ENCODE measurements around the gene ZBTB8OS. TPM values are rescaled to one million over a fixed set of nuclear protein-coding genes. Genes with fewer than 3 reads are reported as not detected.
"Not testable (repeated sequence)": the region's sequence is repeated elsewhere in the genome, so short reads cannot be mapped to it uniquely, and the experiment has no call there.

ZBTB8OS gene
- total RNA-seq, 1 donor from 2014 or later, result 53.1 TPM

- no peak for DNase-seq (ENCODE audit: low read depth)
- no peak for TF ChIP-seq CTCF (conservative IDR thresholded peaks at IDR 0.05; ENCODE audit: low read depth, low read length)
Measured at GRCh38 chr1:32684167-32684811, 33.9 kb upstream of the ZBTB8OS start.

GRCh38 chr1:32683397-32683796, 33.0 kb upstream of the ZBTB8OS start:
- TF ChIP-seq CTCF (conservative IDR thresholded peaks at IDR 0.05; ENCODE audit: low read depth, low read length), result no peak
- no peak overlapping the region for H3K4me3 ChIP-seq (ENCODE audit: low read depth, low read length)
- no peak for DNase-seq (ENCODE audit: low read depth)

More at GRCh38 chr1:32684167-32684811, 33.9 kb upstream of the ZBTB8OS start:
- no peak overlapping the region for H3K4me3 ChIP-seq (ENCODE audit: low read depth, low read length)

GRCh38 chr1:32681999-32682398, 31.6 kb upstream of the ZBTB8OS start:
- TF ChIP-seq CTCF (conservative IDR thresholded peaks at IDR 0.05; ENCODE audit: low read depth, low read length), result no peak
- H3K4me3 ChIP-seq (ENCODE audit: low read depth, low read length), result no peak overlapping the region
- DNase-seq (ENCODE audit: low read depth), result no peak

- TF ChIP-seq CTCF (conservative IDR thresholded peaks at IDR 0.05; ENCODE audit: low read depth, low read length), result no peak
Measured at GRCh38 chr1:32681509-32681908, 31.2 kb upstream of the ZBTB8OS start.

GRCh38 chr1:32680642-32681041, 30.3 kb upstream of the ZBTB8OS start:
- DNase-seq (ENCODE audit: low read depth), result no peak
- no peak for TF ChIP-seq CTCF (conservative IDR thresholded peaks at IDR 0.05; ENCODE audit: low read depth, low read length)
- H3K4me3 ChIP-seq (ENCODE audit: low read depth, low read length), result no peak overlapping the region

More at GRCh38 chr1:32681509-32681908, 31.2 kb upstream of the ZBTB8OS start:
- DNase-seq (ENCODE audit: low read depth), result no peak
- H3K4me3 ChIP-seq (ENCODE audit: low read depth, low read length), result no peak overlapping the region

- not testable (repeated sequence) for DNase-seq (ENCODE audit: low read depth)
Measured at GRCh38 chr1:32679993-32680392, 29.6 kb upstream of the ZBTB8OS start.

GRCh38 chr1:32676945-32677344, 26.6 kb upstream of the ZBTB8OS start:
- no peak overlapping the region for H3K4me3 ChIP-seq (ENCODE audit: low read depth, low read length)
- DNase-seq (ENCODE audit: low read depth), result no peak
- TF ChIP-seq CTCF (conservative IDR thresholded peaks at IDR 0.05; ENCODE audit: low read depth, low read length), result no peak

More at GRCh38 chr1:32679993-32680392, 29.6 kb upstream of the ZBTB8OS start:
- not testable (repeated sequence) for H3K4me3 ChIP-seq (ENCODE audit: low read depth, low read length)

GRCh38 chr1:32668716-32669115, 18.4 kb upstream of the ZBTB8OS start:
- H3K4me3 ChIP-seq (ENCODE audit: low read depth, low read length); DNase-seq (ENCODE audit: low read depth): not testable (repeated sequence)
